ENCODE measurements around the gene GALNT17. TPM values are rescaled to one million over a fixed set of nuclear protein-coding genes. Genes with fewer than 3 reads are reported as not detected.

Gene GALNT17
- total RNA-seq, 2 experiments from 2014 or later = not detected

DNA sequence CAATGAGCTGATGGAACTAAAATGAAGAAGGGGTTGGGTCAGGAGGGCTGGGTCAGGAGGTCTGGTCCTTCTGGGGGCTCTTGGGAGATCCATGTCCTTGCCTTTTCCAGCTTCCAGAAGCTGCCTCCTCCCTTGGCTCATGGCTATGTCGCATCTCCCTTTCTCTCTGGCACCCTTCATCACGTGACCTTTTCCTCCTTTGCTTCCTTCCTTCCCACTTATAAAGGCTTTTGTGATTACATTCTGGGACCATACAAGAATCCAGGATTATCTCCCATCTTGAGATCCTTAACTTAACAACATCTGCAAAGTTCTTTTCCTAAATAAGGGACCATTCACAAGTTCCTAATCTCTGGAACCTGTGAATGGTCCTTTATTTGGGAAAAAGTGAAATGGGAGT is 290.2 kb downstream of the GALNT17 start:
- TF ChIP-seq, protein P1, sequence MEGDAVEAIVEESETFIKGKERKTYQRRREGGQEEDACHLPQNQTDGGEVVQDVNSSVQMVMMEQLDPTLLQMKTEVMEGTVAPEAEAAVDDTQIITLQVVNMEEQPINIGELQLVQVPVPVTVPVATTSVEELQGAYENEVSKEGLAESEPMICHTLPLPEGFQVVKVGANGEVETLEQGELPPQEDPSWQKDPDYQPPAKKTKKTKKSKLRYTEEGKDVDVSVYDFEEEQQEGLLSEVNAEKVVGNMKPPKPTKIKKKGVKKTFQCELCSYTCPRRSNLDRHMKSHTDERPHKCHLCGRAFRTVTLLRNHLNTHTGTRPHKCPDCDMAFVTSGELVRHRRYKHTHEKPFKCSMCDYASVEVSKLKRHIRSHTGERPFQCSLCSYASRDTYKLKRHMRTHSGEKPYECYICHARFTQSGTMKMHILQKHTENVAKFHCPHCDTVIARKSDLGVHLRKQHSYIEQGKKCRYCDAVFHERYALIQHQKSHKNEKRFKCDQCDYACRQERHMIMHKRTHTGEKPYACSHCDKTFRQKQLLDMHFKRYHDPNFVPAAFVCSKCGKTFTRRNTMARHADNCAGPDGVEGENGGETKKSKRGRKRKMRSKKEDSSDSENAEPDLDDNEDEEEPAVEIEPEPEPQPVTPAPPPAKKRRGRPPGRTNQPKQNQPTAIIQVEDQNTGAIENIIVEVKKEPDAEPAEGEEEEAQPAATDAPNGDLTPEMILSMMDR (IDR thresholded peaks at IDR 0.05) = no peak
- Mint-ChIP-seq H3K27me3 (no peaks in the 10 kb centered on the region), H3K36me3 (ENCODE audit: low read depth) (no peaks in the 10 kb centered on the region), H3K27ac (no peak overlapping the region), H3K9me3 (peaks cover 3% of the 10 kb centered on the region), H3K4me1 (ENCODE audit: low read depth) (no peaks in the 10 kb centered on the region), H3K4me3 (no peak overlapping the region)
- no peak for ATAC-seq (ENCODE audit: poor library complexity)
- Histone ChIP-seq H3K27ac (ENCODE audit: low read depth in 1 of 2, low read length in 2 of 2) (no peak overlapping the region), H3K27me3 (ENCODE audit: control insufficient read depth in 1 of 2, insufficient read depth in 2 of 2, low read length in 2 of 2) (no peaks in the 10 kb centered on the region), H3K4me3 (ENCODE audit: low read length) (no peak overlapping the region), H3K9me3 (ENCODE audit: control insufficient read depth in 1 of 2, insufficient read depth in 1 of 2, low read length in 2 of 2) (peaks cover 0 to 15% of the 10 kb centered on the region in 2 experiments), H3K36me3 (ENCODE audit: insufficient read depth, low read length) (no peaks in the 10 kb centered on the region), H3K4me1 (ENCODE audit: insufficient read depth, low read length) (no peaks in the 10 kb centered on the region)
- ChIA-PET POLR2A (no interaction called here), CTCF (interaction anchor here (0.7 kb wide), 1 partner anchor 25 kb away, joined by 5 read pairs; no protein-coding TSS in a partner anchor)
- DNase-seq = no peak
- intact Hi-C loops (cut with DNase I, micrococcal nuclease) = no loop called here

DNA sequence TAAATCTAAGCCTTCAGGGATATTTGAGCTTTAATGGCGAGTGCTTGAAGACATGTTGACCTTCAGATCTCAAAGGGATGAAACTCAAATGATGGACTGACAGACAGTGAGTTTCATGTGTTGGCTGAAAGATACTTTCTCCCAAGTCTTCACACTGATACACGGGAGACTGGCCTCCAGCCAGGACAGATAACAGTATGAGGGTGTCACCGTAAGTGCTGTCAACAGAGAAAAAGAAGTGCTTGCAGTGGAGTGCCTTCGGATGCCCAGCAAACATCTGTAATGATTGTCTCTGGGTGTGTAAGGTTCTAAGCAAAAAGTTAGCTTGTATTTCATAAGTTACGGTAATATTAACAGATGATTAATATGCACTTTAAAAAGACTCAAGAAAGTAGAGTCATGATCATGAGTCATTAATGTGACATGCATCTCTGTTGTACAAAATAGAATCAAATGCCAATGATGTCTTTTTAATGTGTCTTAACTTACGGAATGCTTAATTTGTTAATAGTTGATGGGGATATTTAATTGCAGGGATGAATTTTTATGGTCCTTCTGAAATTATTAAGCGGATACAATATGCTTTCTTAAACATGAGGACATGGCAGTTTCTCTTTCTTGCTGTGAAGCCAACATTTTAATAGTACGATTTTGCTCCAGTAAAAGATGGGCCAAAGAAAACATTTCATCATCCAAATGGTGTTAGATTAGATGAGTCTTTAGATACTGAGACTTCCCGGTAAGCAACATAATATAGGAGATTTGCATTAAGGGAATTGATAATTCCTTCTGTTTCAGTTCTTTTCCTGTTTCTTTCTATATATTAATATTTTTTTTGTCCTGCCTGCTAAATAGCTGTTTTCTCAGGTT is 292.5 kb downstream of the GALNT17 start:
- Histone ChIP-seq H3K4me1 (ENCODE audit: insufficient read depth, low read length) (no peaks in the 10 kb centered on the region), H3K27ac (ENCODE audit: low read depth in 1 of 2, low read length in 2 of 2) (no peak overlapping the region), H3K9me3 (ENCODE audit: control insufficient read depth in 1 of 2, insufficient read depth in 1 of 2, low read length in 2 of 2) (peaks cover 0 to 25% of the 10 kb centered on the region in 2 experiments), H3K27me3 (ENCODE audit: control insufficient read depth in 1 of 2, insufficient read depth in 2 of 2, low read length in 2 of 2) (no peaks in the 10 kb centered on the region), H3K4me3 (ENCODE audit: low read length) (no peak overlapping the region), H3K36me3 (ENCODE audit: insufficient read depth, low read length) (no peaks in the 10 kb centered on the region)
- Mint-ChIP-seq H3K36me3 (ENCODE audit: low read depth) (no peaks in the 10 kb centered on the region), H3K4me3 (no peak overlapping the region), H3K27ac (no peak overlapping the region), H3K4me1 (ENCODE audit: low read depth) (no peaks in the 10 kb centered on the region), H3K27me3 (no peaks in the 10 kb centered on the region), H3K9me3 (no peaks in the 10 kb centered on the region)
- TF ChIP-seq, protein P1 (IDR thresholded peaks at IDR 0.05) = no peak
- ChIA-PET CTCF (no interaction called here), POLR2A (no interaction called here)
- DNase-seq (no peak), ATAC-seq (ENCODE audit: poor library complexity) (no peak)
- intact Hi-C loops (cut with DNase I, micrococcal nuclease) = no loop called here

DNA sequence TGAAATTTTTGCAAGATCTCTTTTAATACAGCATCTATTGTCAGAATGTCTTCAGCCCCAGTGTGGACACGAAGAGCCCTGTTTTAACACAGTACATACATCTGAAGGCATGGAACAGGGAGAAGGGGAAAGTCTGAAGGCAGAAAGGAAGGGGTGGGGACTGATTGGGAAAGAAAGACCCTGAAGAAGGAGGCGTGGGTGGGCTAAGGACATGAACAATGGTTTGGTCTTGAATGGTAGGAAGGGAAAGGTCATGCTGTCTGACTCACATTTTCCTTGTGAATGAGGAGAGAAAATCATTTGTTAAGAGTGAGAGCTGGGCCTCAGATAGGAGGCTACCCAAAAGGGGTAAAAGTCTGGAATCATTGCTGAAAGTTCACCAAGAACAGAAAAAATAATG is 297.1 kb downstream of the GALNT17 start:
- Histone ChIP-seq H3K27ac (ENCODE audit: low read depth in 1 of 2, low read length in 2 of 2) (no peak overlapping the region), H3K9me3 (ENCODE audit: control insufficient read depth in 1 of 2, insufficient read depth in 1 of 2, low read length in 2 of 2) (peaks cover 0 to 16% of the 10 kb centered on the region in 2 experiments), H3K36me3 (ENCODE audit: insufficient read depth, low read length) (no peaks in the 10 kb centered on the region), H3K27me3 (ENCODE audit: control insufficient read depth in 1 of 2, insufficient read depth in 2 of 2, low read length in 2 of 2) (no peaks in the 10 kb centered on the region), H3K4me3 (ENCODE audit: low read length) (no peak overlapping the region), H3K4me1 (ENCODE audit: insufficient read depth, low read length) (no peaks in the 10 kb centered on the region)
- Mint-ChIP-seq H3K27me3 (no peaks in the 10 kb centered on the region), H3K4me1 (ENCODE audit: low read depth) (no peaks in the 10 kb centered on the region), H3K27ac (no peak overlapping the region), H3K4me3 (no peak overlapping the region), H3K36me3 (ENCODE audit: low read depth) (no peaks in the 10 kb centered on the region), H3K9me3 (peaks cover 9% of the 10 kb centered on the region)
- intact Hi-C loops (cut with DNase I, micrococcal nuclease) = no loop called here
- ChIA-PET CTCF (no interaction called here), POLR2A (no interaction called here)
- ATAC-seq (ENCODE audit: poor library complexity) = no peak
- DNase-seq = no peak
- TF ChIP-seq, protein P1 (IDR thresholded peaks at IDR 0.05) = no peak
